ENCODE measurements around the gene LYPD6B.

The LYPD6B gene

DNA sequence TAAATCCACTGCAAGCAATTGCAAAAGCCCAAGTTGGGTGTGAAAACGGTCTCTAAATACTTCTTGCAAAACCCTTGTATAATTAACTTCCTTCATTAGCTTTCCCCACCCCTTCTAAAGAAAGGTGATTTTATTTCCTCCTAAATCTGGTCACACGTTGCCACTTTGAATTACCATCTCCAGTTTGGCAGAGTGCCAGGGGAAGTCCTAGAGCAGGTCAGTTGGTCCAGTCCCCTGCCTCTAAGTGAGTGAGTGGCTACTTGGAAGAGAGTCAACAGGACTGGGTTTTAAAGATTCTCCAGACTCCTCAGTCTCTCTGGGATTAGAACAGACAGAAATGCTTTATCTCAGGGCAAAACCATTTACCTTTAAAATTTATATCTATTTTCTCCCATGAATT is 18.7 kb upstream of the LYPD6B start:
- DNase-seq (ENCODE audit: low read depth) = no peak
- TF ChIP-seq, protein P1, sequence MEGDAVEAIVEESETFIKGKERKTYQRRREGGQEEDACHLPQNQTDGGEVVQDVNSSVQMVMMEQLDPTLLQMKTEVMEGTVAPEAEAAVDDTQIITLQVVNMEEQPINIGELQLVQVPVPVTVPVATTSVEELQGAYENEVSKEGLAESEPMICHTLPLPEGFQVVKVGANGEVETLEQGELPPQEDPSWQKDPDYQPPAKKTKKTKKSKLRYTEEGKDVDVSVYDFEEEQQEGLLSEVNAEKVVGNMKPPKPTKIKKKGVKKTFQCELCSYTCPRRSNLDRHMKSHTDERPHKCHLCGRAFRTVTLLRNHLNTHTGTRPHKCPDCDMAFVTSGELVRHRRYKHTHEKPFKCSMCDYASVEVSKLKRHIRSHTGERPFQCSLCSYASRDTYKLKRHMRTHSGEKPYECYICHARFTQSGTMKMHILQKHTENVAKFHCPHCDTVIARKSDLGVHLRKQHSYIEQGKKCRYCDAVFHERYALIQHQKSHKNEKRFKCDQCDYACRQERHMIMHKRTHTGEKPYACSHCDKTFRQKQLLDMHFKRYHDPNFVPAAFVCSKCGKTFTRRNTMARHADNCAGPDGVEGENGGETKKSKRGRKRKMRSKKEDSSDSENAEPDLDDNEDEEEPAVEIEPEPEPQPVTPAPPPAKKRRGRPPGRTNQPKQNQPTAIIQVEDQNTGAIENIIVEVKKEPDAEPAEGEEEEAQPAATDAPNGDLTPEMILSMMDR (IDR thresholded peaks at IDR 0.05; ENCODE audit: low read depth, low read length, missing control alignments) = no peak
- H3K4me3 ChIP-seq (ENCODE audit: low read depth, low read length) = no peak overlapping the region

- peak overlapping the region; percentile 11; the same call in 1 of the 2 replicates for H3K4me3 ChIP-seq (ENCODE audit: low read depth, low read length)
- TF ChIP-seq, protein P1 (IDR thresholded peaks at IDR 0.05; ENCODE audit: low read depth, low read length, missing control alignments) = no peak
- DNase-seq (ENCODE audit: low read depth) = peak; percentile 72
These were observed 18.1 kb upstream of the LYPD6B start for GRCh38 chr2:149020432-149020851.

DNA sequence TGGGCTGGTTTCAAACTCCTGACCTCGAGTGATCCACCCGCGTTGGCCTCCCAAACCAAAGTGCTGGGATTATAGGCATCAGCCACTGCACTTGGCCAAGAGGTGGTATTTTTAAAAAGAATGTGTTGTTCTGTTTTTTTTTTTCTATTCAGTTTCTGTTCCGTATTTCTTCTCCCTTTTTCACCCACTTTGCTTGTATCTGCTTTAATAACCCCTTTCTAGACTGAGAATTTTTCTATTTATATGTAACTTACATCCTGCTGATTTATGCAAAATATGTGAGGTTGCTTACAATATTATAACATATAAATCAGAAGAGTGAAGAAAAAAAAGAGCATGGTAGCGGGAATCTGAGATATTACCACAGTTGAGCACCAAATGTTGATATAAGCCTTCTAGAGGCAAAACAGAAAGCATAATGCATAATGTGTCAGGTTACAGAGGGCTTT is 17.2 kb upstream of the LYPD6B start:
- DNase-seq (ENCODE audit: low read depth) = peak; percentile 57
- TF ChIP-seq, protein P1 (IDR thresholded peaks at IDR 0.05; ENCODE audit: low read depth, low read length, missing control alignments) = no peak
- peak overlapping the region; percentile 2; the same call in 1 of the 2 replicates for H3K4me3 ChIP-seq (ENCODE audit: low read depth, low read length)

- TF ChIP-seq, protein P1 (IDR thresholded peaks at IDR 0.05; ENCODE audit: low read depth, low read length, missing control alignments) = no peak
- peak overlapping the region; percentile 2; the same call in 1 of the 2 replicates for H3K4me3 ChIP-seq (ENCODE audit: low read depth, low read length)
- DNase-seq (ENCODE audit: low read depth) = peak; percentile 61
These were observed 16.7 kb upstream of the LYPD6B start for GRCh38 chr2:149021761-149022160.

GRCh38 chr2:149023091-149023490 is 15.4 kb upstream of the LYPD6B start:
- TF ChIP-seq, protein P1 (IDR thresholded peaks at IDR 0.05; ENCODE audit: low read depth, low read length, missing control alignments) = no peak
- no peak overlapping the region for H3K4me3 ChIP-seq (ENCODE audit: low read depth, low read length)
- no peak for DNase-seq (ENCODE audit: low read depth)

DNA sequence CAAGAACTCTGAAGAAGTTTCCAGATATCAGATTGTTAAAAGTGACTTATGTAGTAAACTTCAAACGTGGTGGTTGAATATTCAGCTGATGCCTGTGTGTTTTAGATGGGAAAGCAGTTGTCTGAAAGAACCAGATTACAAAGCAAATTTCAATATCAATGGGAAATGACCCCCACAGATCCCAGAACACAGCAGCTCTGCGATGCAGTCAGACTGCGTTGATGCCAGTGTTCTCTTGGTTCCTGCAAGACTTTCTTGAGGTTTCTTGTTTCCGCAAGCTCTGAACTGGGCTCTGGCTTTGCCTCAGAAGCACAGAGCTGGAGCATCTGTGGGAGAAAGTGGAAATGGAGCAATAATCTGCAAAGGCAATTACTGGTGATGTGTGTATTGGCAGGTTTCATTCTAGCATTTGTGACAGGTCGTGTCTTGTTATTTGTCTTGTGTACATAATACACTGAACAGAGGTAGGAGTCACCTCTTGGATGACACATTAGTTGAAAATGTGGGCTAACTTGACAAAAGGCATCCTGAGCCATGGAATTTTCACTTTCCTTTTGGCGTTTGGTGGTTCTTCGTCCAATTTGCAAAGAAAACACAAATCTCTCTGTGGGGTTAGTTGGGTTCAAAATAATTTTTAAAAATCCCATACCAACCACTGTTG is 10.8 kb upstream of the LYPD6B start:
- H3K4me3 ChIP-seq (ENCODE audit: low read depth, low read length) = no peak overlapping the region
- TF ChIP-seq, protein P1 (IDR thresholded peaks at IDR 0.05; ENCODE audit: low read depth, low read length, missing control alignments) = no peak
- DNase-seq (ENCODE audit: low read depth) = no peak

DNA sequence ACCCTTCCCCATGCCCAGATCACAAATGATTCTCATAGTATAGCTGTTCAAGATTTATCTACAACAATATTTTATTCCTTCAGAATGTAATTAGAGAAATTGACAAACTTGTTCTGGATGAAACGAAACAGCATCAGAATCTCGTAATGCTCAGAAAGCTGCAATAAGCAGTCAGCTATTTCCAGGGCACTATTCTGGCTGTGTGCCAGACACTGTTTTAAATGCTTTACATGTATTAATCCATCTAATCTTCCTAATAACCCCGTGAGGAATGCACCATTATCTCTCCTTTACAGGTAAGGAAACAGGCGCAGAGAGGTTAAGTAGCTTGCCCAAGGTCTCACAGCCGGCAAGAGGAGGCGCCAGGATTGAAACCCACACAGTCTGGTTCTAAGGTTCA is 10.1 kb upstream of the LYPD6B start:
- TF ChIP-seq, protein P1 (IDR thresholded peaks at IDR 0.05; ENCODE audit: low read depth, low read length, missing control alignments) = no peak
- H3K4me3 ChIP-seq (ENCODE audit: low read depth, low read length) = no peak overlapping the region
- DNase-seq (ENCODE audit: low read depth) = no peak
